HG02759 (cell line): ENCODE results near the gene MAPK7.

Source experiments
- ATAC-seq: cut with Tn5 transposase; IDR thresholded peaks from one replicate; pipeline ENCODE4 v1.9.1; 2021; ENCODE audit warnings: mild to moderate bottlenecking, moderate library complexity; ENCODE audit not compliant: unreplicated experiment

The MAPK7 gene

GRCh38 chr17:19377602-19378415 lies 489 bp upstream of the MAPK7 start:
- peak; percentile 92 for ATAC-seq

GRCh38 chr17:19379361-19380065 lies 1.2 kb downstream of the MAPK7 start:
- no peak for ATAC-seq

- no peak for ATAC-seq
Measured at GRCh38 chr17:19380481-19381301, 2.4 kb downstream of the MAPK7 start.

- no peak for ATAC-seq
Measured at GRCh38 chr17:19381361-19381740, 3.1 kb downstream of the MAPK7 start.

GRCh38 chr17:19381741-19382444 lies 3.6 kb downstream of the MAPK7 start:
- no peak for ATAC-seq

- no peak for ATAC-seq
Measured at GRCh38 chr17:19382531-19383444, 4.5 kb downstream of the MAPK7 start.

GRCh38 chr17:19383681-19384470 lies 5.6 kb downstream of the MAPK7 start:
- ATAC-seq = no peak

GRCh38 chr17:19384723-19385391 lies 6.6 kb downstream of the MAPK7 start:
- ATAC-seq = no peak

- ATAC-seq = no peak
Measured at GRCh38 chr17:19385521-19385983, 7.3 kb downstream of the MAPK7 start.

- no peak for ATAC-seq
Measured at GRCh38 chr17:19386051-19386929, 8.0 kb downstream of the MAPK7 start.

- no peak for ATAC-seq
Measured at GRCh38 chr17:19386974-19387920, 8.9 kb downstream of the MAPK7 start, which contains the start of gene MFAP4. Gene MFAP4, minus strand, starts transcription at chr17:19387190. Its CDS starts 35 bp downstream, at chr17:19387155.

- ATAC-seq = no peak
Measured at GRCh38 chr17:19387921-19388521, 9.7 kb downstream of the MAPK7 start.

- no peak for ATAC-seq
Measured at GRCh38 chr17:19388791-19389785, 10.8 kb downstream of the MAPK7 start.

- no peak for ATAC-seq
Measured at GRCh38 chr17:19390951-19391350, 12.7 kb downstream of the MAPK7 start.

- ATAC-seq = no peak
Measured at GRCh38 chr17:19391432-19391831, 13.1 kb downstream of the MAPK7 start.
